Heart left ventricle (tissue), 16 donors: ENCODE data around the gene UBE2C. TPM values are rescaled to one million over a fixed set of nuclear protein-coding genes. Genes with fewer than 3 reads are reported as not detected.

Experiments
- ATAC-seq, 4 donors: fragments of 200-7000 bp; cut with Tn5 transposase; one replicate each; pipeline ENCODE4 v1.9.1; 2020 to 2022; ENCODE audit warnings: moderate library complexity in 4 of 4, mild to moderate bottlenecking in 3 of 4, moderate number of reproducible peaks in 1 of 4
- DNase-seq, 5 donors: peaks; one replicate each; pipeline ENCODE4 v3.0.0-alpha.2; 2020
- H3K27ac ChIP-seq, 12 donors: fragments of 200-600 bp; sonication (generic) in 4 of 12; one replicate each; pipeline versions ENCODE4 v1.5.0 to v1.8.0; 2016 to 2022; ENCODE audit warnings: mild to moderate bottlenecking in 2 of 12
- H3K27me3 ChIP-seq, 9 donors: fragments of 200-600 bp; sonication (generic) in 2 of 9; one replicate each; pipeline versions ENCODE4 v1.5.1 to v1.8.0; 2016 to 2022; ENCODE audit warnings: mild to moderate bottlenecking in 3 of 9
- H3K36me3 ChIP-seq, 9 donors: fragments of 200-600 bp; sonication (generic) in 2 of 9; one replicate each; pipeline versions ENCODE4 v1.5.0 to v1.8.0; 2018 to 2022; ENCODE audit warnings: mild to moderate bottlenecking in 2 of 9
- H3K4me1 ChIP-seq, 12 donors: fragments of 200-600 bp; sonication (generic) in 4 of 12; one replicate each; pipeline versions ENCODE4 v1.5.0 to v1.8.0; 2016 to 2022; ENCODE audit warnings: mild to moderate bottlenecking in 3 of 12
- H3K4me3 ChIP-seq, 12 donors: fragments of 200-600 bp; sonication (generic) in 4 of 12; one replicate each; pipeline versions ENCODE4 v1.5.0 to v1.8.0; 2017 to 2022; ENCODE audit warnings: mild to moderate bottlenecking in 9 of 12, moderate library complexity in 4 of 12
- H3K9me3 ChIP-seq, 12 donors: fragments of 200-600 bp; sonication (generic) in 4 of 12; one replicate each; pipeline versions ENCODE4 v1.5.0 to v1.8.0; 2016 to 2022; ENCODE audit warnings: mild to moderate bottlenecking in 1 of 12
- CTCF ChIP-seq, 12 donors: fragments of 200-600 bp; sonication (generic) in 4 of 12; IDR thresholded peaks; one replicate each; pipeline versions ENCODE4 v1.5.0 to v1.8.0; 2018 to 2022; ENCODE audit warnings: antibody characterized with exemption in 12 of 12, mild to moderate bottlenecking in 5 of 12
- POLR2A ChIP-seq, 2 donors: fragments of 450-650 bp; IDR thresholded peaks; one replicate each; pipeline ENCODE4 v1.6.1; 2017; ENCODE audit warnings: antibody characterized with exemption in 2 of 2, mild to moderate bottlenecking in 2 of 2, moderate library complexity in 2 of 2
- WGBS, 4 donors: extraction: QIAGEN DNeasy Blood & Tissue Kit in 2 of 4; methylation state at CpG; one replicate each; pipeline versions ENCODE4 v1.1.5 to v1.1.7; 2013 to 2018; 5-methylcytosine and 5-hydroxymethylcytosine counted together
- intact Hi-C, 10 donors: fragments of 100-400 bp; cut with DNase I; formaldehyde crosslinking; loops; one replicate each; pipeline versions ENCODE4 v1.11.1 to v1.14.2; 2022
- polyA plus RNA-seq, 2 donors: library from polyadenylated mRNA; stranded (reverse); fragments of 200-250 nt; gene quantifications; one replicate each; pipeline ENCODE4 v1.2.3, GENCODE V29; 2013
- total RNA-seq, 9 donors: library from RNA; depleted of rRNA in 2 of 9; stranded (reverse); fragments of >200 nt in 2 of 9; fragmentation: NEBNext Ultra II Directional in 3 of 9; extraction: Animal tissue kit (Norgen Biotek cat#: 25700) in 3 of 9; gene quantifications; one replicate each; pipeline versions ENCODE4 v1.1.0 to v1.2.4, GENCODE V29; 2016 to 2023
- donor health status: ischemic (EF 13 %, LVEDD 7.1; RV severe dilation, severe dysfunction).
- donor health status: healthy with polysubstance abuse.
- donor health status: DM: no; HTN: yes; CAD: no.
- donor health status: DM: no; HTN: no; CAD: no.
- donor health status: ischemic (EF 25% LVEDD 6.9; RV normal size, moderate dysfunction).
- donor health status: ischemic (EF 25% LVEDD 5.7; RV mildly dilated, moderate dysfunction).
- donor health status: healthy.
- donor health status: DM: yes; HTN: yes; CAD: no.
- donor health status: ischemic (EF 35%, LVEDD 5.7; RV mildly dilated, moderate dysfunction).
- donor health status: nonischemic (EF 11% LVEDD 7.7; RV severe dilation, severe dysfunction).
- donor health status: DM: yes; HTN: yes; CAD: no.
- donor health status: PGD.
- donor health status: ischemic (EF 29% LVEDD 5.4; RV normal size, mild dysfunction).
- donor health status: nonischemic (EF 23%, LVEDD 6.1; RV moderate dilation, normal function).

Gene UBE2C
- total and polyA plus RNA-seq, 11 donors, result 0.32 to 16.9 (median 1.5) TPM; not detected in 5

- TF ChIP-seq CTCF (IDR thresholded peaks at IDR 0.05), result no peak
- no peak for TF ChIP-seq POLR2A (IDR thresholded peaks at IDR 0.05)
- Histone ChIP-seq H3K27ac (peak overlapping the region in 2 of 12 donors; percentile 1 to 54), H3K36me3 (no peaks in the 10 kb centered on the region), H3K27me3 (peaks cover 1 to 16% (median 9%) of the 10 kb centered on the region in 9 donors), H3K4me1 (peaks cover 0 to 21% (median 8%) of the 10 kb centered on the region in 12 donors), H3K4me3 (no peak overlapping the region), H3K9me3 (no peaks in the 10 kb centered on the region)
- intact Hi-C loops, result no loop called here
- no peak for DNase-seq
- WGBS, 4 donors, result 71 to 77% (median 74%) methylated on average over 3 of the region's 3 CpGs
- no peak for ATAC-seq
These were observed 5.8 kb downstream of the UBE2C start for GRCh38 chr20:45818239-45818638.

GRCh38 chr20:45819466-45819865, 7.0 kb downstream of the UBE2C start:
- H3K4me3 ChIP-seq, result no peak overlapping the region
- 96 to 99% (median 96%) methylated on average over 4 of the region's 4 CpGs for WGBS, 4 donors
- DNase-seq (no peak), ATAC-seq (no peak)
- no peaks in the 10 kb centered on the region for H3K36me3 ChIP-seq
- H3K4me1 ChIP-seq, result peaks cover 0 to 29% (median 14%) of the 10 kb centered on the region in 12 donors
- TF ChIP-seq POLR2A (IDR thresholded peaks at IDR 0.05), result no peak
- TF ChIP-seq CTCF (IDR thresholded peaks at IDR 0.05), result no peak
- H3K27ac ChIP-seq, result no peak overlapping the region
- intact Hi-C loops, result no loop called here
- peaks cover 2 to 28% (median 19%) of the 10 kb centered on the region in 9 donors for H3K27me3 ChIP-seq
- H3K9me3 ChIP-seq, result no peaks in the 10 kb centered on the region

GRCh38 chr20:45821947-45822346, 9.5 kb downstream of the UBE2C start:
- intact Hi-C loops, result loop anchor here in 4 of 10 donors (10.0 kb wide), 1 partner anchor 143 kb away; no protein-coding TSS in a partner anchor
- Histone ChIP-seq H3K36me3 (no peaks in the 10 kb centered on the region), H3K4me1 (peaks cover 0 to 41% (median 21%) of the 10 kb centered on the region in 12 donors), H3K9me3 (no peaks in the 10 kb centered on the region), H3K4me3 (no peak overlapping the region), H3K27ac (no peak overlapping the region), H3K27me3 (peaks cover 2 to 30% (median 19%) of the 10 kb centered on the region in 9 donors)
- DNase-seq (no peak), ATAC-seq (no peak)
- 79 to 90% (median 86%) methylated on average over 2 of the region's 2 CpGs for WGBS, 4 donors
- no peak for TF ChIP-seq POLR2A (IDR thresholded peaks at IDR 0.05)

GRCh38 chr20:45822857-45823256, 10.4 kb downstream of the UBE2C start:
- H3K27me3 ChIP-seq, result peaks cover 2 to 30% (median 19%) of the 10 kb centered on the region in 9 donors
- peak overlapping the region in 3 of 12 donors; percentile 9 to 24 (median 10) for H3K4me3 ChIP-seq
- DNase-seq (peak in 1 of 5 donors; percentile 57), ATAC-seq (peak in 2 of 4 donors; percentile 22 to 25)
- H3K9me3 ChIP-seq, result no peaks in the 10 kb centered on the region
- TF ChIP-seq CTCF (IDR thresholded peaks at IDR 0.05) (no peak), POLR2A (IDR thresholded peaks at IDR 0.05) (no peak)
- H3K4me1 ChIP-seq, result peaks cover 0 to 36% (median 19%) of the 10 kb centered on the region in 12 donors
- intact Hi-C loops, result loop anchor here in 4 of 10 donors (10.0 kb wide), 1 partner anchor 142 kb away; no protein-coding TSS in a partner anchor
- WGBS, 4 donors, result 5 to 8% (median 7%) methylated on average over 18 to 24 of the region's 24 CpGs
- H3K27ac ChIP-seq, result no peak overlapping the region
- H3K36me3 ChIP-seq, result no peaks in the 10 kb centered on the region
